Measurements from ENCODE around the gene SPIN1. TPM values are rescaled to one million over a fixed set of nuclear protein-coding genes. Genes with fewer than 3 reads are reported as not detected.

The SPIN1 gene
- total RNA-seq, 1 experiment from 2014 or later = 76.9 TPM

- BruUV-seq (replicated peaks) = no TSS peak
- TF ChIP-seq SIN3A (IDR thresholded peaks at IDR 0.05; ENCODE audit: borderline replicate concordance, insufficient read depth, low read depth, low read length) = no peak
- TF ChIP-seq, protein P1, sequence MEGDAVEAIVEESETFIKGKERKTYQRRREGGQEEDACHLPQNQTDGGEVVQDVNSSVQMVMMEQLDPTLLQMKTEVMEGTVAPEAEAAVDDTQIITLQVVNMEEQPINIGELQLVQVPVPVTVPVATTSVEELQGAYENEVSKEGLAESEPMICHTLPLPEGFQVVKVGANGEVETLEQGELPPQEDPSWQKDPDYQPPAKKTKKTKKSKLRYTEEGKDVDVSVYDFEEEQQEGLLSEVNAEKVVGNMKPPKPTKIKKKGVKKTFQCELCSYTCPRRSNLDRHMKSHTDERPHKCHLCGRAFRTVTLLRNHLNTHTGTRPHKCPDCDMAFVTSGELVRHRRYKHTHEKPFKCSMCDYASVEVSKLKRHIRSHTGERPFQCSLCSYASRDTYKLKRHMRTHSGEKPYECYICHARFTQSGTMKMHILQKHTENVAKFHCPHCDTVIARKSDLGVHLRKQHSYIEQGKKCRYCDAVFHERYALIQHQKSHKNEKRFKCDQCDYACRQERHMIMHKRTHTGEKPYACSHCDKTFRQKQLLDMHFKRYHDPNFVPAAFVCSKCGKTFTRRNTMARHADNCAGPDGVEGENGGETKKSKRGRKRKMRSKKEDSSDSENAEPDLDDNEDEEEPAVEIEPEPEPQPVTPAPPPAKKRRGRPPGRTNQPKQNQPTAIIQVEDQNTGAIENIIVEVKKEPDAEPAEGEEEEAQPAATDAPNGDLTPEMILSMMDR (IDR thresholded peaks at IDR 0.05) = no peak
- TF ChIP-seq, protein P2, sequence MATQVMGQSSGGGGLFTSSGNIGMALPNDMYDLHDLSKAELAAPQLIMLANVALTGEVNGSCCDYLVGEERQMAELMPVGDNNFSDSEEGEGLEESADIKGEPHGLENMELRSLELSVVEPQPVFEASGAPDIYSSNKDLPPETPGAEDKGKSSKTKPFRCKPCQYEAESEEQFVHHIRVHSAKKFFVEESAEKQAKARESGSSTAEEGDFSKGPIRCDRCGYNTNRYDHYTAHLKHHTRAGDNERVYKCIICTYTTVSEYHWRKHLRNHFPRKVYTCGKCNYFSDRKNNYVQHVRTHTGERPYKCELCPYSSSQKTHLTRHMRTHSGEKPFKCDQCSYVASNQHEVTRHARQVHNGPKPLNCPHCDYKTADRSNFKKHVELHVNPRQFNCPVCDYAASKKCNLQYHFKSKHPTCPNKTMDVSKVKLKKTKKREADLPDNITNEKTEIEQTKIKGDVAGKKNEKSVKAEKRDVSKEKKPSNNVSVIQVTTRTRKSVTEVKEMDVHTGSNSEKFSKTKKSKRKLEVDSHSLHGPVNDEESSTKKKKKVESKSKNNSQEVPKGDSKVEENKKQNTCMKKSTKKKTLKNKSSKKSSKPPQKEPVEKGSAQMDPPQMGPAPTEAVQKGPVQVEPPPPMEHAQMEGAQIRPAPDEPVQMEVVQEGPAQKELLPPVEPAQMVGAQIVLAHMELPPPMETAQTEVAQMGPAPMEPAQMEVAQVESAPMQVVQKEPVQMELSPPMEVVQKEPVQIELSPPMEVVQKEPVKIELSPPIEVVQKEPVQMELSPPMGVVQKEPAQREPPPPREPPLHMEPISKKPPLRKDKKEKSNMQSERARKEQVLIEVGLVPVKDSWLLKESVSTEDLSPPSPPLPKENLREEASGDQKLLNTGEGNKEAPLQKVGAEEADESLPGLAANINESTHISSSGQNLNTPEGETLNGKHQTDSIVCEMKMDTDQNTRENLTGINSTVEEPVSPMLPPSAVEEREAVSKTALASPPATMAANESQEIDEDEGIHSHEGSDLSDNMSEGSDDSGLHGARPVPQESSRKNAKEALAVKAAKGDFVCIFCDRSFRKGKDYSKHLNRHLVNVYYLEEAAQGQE (IDR thresholded peaks at IDR 0.05; ENCODE audit: insufficient read depth in 1 of 2, low read depth in 2 of 2, low read length in 1 of 2) = no peak
- TF ChIP-seq POLR2AphosphoS5 (IDR thresholded peaks at IDR 0.05; ENCODE audit: low read depth, low read length) = no peak
- TF ChIP-seq TCF7L2 (IDR thresholded peaks at IDR 0.05; ENCODE audit: low read depth, low read length) = no peak
- Histone ChIP-seq H3K36me3 (ENCODE audit: control insufficient read depth, insufficient read depth, low read length) (no peaks in the 10 kb centered on the region), H3K9me3 (ENCODE audit: control insufficient read depth, insufficient read depth, low read depth, low read length) (no peaks in the 10 kb centered on the region), H3K4me3 (ENCODE audit: low read depth in 2 of 2, low read length in 2 of 2) (no peak overlapping the region), H3K27ac (ENCODE audit: low read length) (no peak overlapping the region), H3K4me1 (ENCODE audit: control insufficient read depth, insufficient read depth, low read length) (no peaks in the 10 kb centered on the region), H3K27me3 (ENCODE audit: control insufficient read depth, insufficient read depth, low read length) (no peaks in the 10 kb centered on the region)
- DNase-seq (ENCODE audit: low read depth, low spot score) = no peak
- no peak for ATAC-seq
- intact Hi-C loops (cut with micrococcal nuclease; ENCODE audit: unreplicated experiment) (no loop called here), in situ Hi-C loops (cut with HindIII; ENCODE audit: low pct_unique_long_range_greater_than_20kb, low sequenced_read_pairs) (no loop called here)
- ChIA-PET CTCF (no interaction called here), POLR2A (no interaction called here)
Observed at GRCh38 chr9:88501086-88501485, 112.8 kb downstream of the SPIN1 start.

DNA sequence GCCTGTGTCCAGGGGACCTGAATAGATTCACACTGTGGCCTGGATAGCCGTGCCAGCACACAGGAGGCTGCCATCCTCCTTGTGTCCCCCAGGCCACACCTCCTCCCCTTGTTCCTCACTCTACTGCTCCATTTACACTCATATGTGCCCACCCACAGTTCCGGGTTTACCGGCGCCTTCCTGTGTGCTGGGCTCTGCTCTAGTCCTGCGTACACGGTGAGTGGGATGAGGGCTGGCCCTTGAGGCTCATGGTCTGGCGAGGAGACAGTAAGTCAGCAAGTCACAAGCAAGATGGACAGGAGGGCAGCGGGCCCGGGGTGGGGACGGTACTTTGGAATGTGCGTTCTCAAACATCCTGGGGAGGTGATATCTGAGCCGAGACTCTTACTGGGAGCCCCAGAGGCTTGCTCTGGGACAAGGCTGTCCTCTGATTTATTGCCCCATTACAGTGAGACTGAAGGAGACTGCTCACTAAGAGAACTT lies 114.3 kb downstream of the SPIN1 start:
- H3K4me3 ChIP-seq (ENCODE audit: low read depth in 2 of 2, low read length in 2 of 2) = no peak overlapping the region
- ATAC-seq (no peak), DNase-seq (ENCODE audit: low read depth, low spot score) (no peak)
- H3K36me3 ChIP-seq (ENCODE audit: control insufficient read depth, insufficient read depth, low read length) = no peaks in the 10 kb centered on the region
- intact Hi-C loops (cut with micrococcal nuclease; ENCODE audit: unreplicated experiment) (no loop called here), in situ Hi-C loops (cut with HindIII; ENCODE audit: low pct_unique_long_range_greater_than_20kb, low sequenced_read_pairs) (no loop called here)
- H3K4me1 ChIP-seq (ENCODE audit: control insufficient read depth, insufficient read depth, low read length) = no peaks in the 10 kb centered on the region
- no peaks in the 10 kb centered on the region for H3K27me3 ChIP-seq (ENCODE audit: control insufficient read depth, insufficient read depth, low read length)
- BruUV-seq (replicated peaks) = no TSS peak
- H3K27ac ChIP-seq (ENCODE audit: low read length) = no peak overlapping the region
- POLR2A ChIA-PET = no interaction called here
- H3K9me3 ChIP-seq (ENCODE audit: control insufficient read depth, insufficient read depth, low read depth, low read length) = no peaks in the 10 kb centered on the region
- CTCF ChIA-PET = no interaction called here
- TF ChIP-seq, protein P1 (IDR thresholded peaks at IDR 0.05) = no peak
- TF ChIP-seq TCF7L2 (IDR thresholded peaks at IDR 0.05; ENCODE audit: low read depth, low read length) (no peak), POLR2AphosphoS5 (IDR thresholded peaks at IDR 0.05; ENCODE audit: low read depth, low read length) (no peak), SIN3A (IDR thresholded peaks at IDR 0.05; ENCODE audit: borderline replicate concordance, insufficient read depth, low read depth, low read length) (no peak)
- TF ChIP-seq, protein P2 (IDR thresholded peaks at IDR 0.05; ENCODE audit: insufficient read depth in 1 of 2, low read depth in 2 of 2, low read length in 1 of 2) = no peak
